MCF 10A (cell line): ENCODE measurements around the gene MAT1A. TPM values are rescaled to one million over a fixed set of nuclear protein-coding genes. Genes with fewer than 3 reads are reported as not detected.

Experiments used
- BruUV-seq: library from RNA; stranded (reverse); fragments of 400-500 nt; replicated peaks from 2 replicates; lab custom pipeline; 2021; lab: Mats Ljungman, UMichigan
- CTCF ChIA-PET: fragments of 300-600 bp; sonication (Branson Sonifier 250); formaldehyde crosslinking; extraction: SDS; loops from one replicate; lab custom pipeline; 2021; ENCODE audit warnings: antibody characterized with exemption, inconsistent platforms; lab: Yijun Ruan, JAX
- POLR2A ChIA-PET: fragments of 300-600, 350-650 bp; sonication (Branson Sonifier 250); formaldehyde crosslinking; extraction: SDS; loops from one replicate; lab custom pipeline; 2020; ENCODE audit warnings: antibody characterized with exemption, inconsistent platforms; lab: Yijun Ruan, JAX
- DNase-seq: peaks from one replicate; pipeline ENCODE4 v3.0.0-alpha.2; 2018; ENCODE audit not compliant: unreplicated experiment
- H3K27ac Mint-ChIP-seq: one replicate; pipeline ENCODE4 v1.8.0; 2022; ENCODE audit warnings: mild to moderate bottlenecking, low read depth, mixed read lengths; ENCODE audit not compliant: unreplicated experiment
- H3K27me3 Mint-ChIP-seq: one replicate; pipeline ENCODE4 v1.8.0; 2022; ENCODE audit warnings: mixed read lengths; ENCODE audit not compliant: insufficient read depth, unreplicated experiment
- H3K36me3 Mint-ChIP-seq: one replicate; pipeline ENCODE4 v1.8.0; 2022; ENCODE audit warnings: mild to moderate bottlenecking, moderate library complexity, mixed read lengths; ENCODE audit not compliant: insufficient read depth, unreplicated experiment
- H3K4me1 Mint-ChIP-seq: one replicate; pipeline ENCODE4 v1.8.0; 2022; ENCODE audit warnings: mixed read lengths; ENCODE audit not compliant: insufficient read depth, unreplicated experiment
- H3K4me3 Mint-ChIP-seq: one replicate; pipeline ENCODE4 v1.8.0; 2022; ENCODE audit warnings: mild to moderate bottlenecking, moderate library complexity, mixed read lengths; ENCODE audit not compliant: unreplicated experiment
- H3K9me3 Mint-ChIP-seq: one replicate; pipeline ENCODE4 v1.8.0; 2022; ENCODE audit warnings: mixed read lengths; ENCODE audit not compliant: unreplicated experiment
- CTCF ChIP-seq: fragments of 200-600 bp; IDR thresholded peaks from one replicate; pipeline ENCODE4 v1.8.0; 2022; ENCODE audit warnings: antibody characterized with exemption, mild to moderate bottlenecking; ENCODE audit not compliant: unreplicated experiment
- intact Hi-C: fragments of 100-400 bp; cut with micrococcal nuclease; formaldehyde crosslinking; loops from 2 replicates; pipeline ENCODE4 v1.14.1; 2022
- total RNA-seq: library from RNA; stranded (reverse); gene quantifications from 2 replicates; pipeline ENCODE4 v1.2.3, GENCODE V29; 2022

Gene MAT1A
- total RNA-seq, 1 experiment from 2014 or later = 0.26 TPM

- intact Hi-C loops = no loop called here
These were observed 5.8 kb downstream of the MAT1A start for GRCh38 chr10:80283536-80284199.

GRCh38 chr10:80283119-80283518, 6.3 kb downstream of the MAT1A start:
- ChIA-PET CTCF (interaction anchor here (1.2 kb wide), 1 partner anchor 22 kb away, joined by 5 read pairs; no protein-coding TSS in a partner anchor), POLR2A (no interaction called here)
- BruUV-seq = no TSS peak
- intact Hi-C loops = no loop called here
- Mint-ChIP-seq H3K9me3 (no peaks in the 10 kb centered on the region), H3K4me3 (no peak overlapping the region), H3K4me1 (peaks cover 12% of the 10 kb centered on the region), H3K27me3 (no peaks in the 10 kb centered on the region), H3K27ac (no peak overlapping the region), H3K36me3 (no peaks in the 10 kb centered on the region)
- TF ChIP-seq CTCF = no peak
- no peak for DNase-seq

More at GRCh38 chr10:80283536-80284199, 5.8 kb downstream of the MAT1A start:
- Mint-ChIP-seq H3K36me3 (no peaks in the 10 kb centered on the region), H3K4me1 (peaks cover 12% of the 10 kb centered on the region), H3K27ac (no peak overlapping the region), H3K9me3 (no peaks in the 10 kb centered on the region), H3K27me3 (no peaks in the 10 kb centered on the region), H3K4me3 (no peak overlapping the region)
- POLR2A ChIA-PET = no interaction called here
- BruUV-seq = no TSS peak
- no peak for DNase-seq
- TF ChIP-seq CTCF = no peak
- CTCF ChIA-PET = no interaction called here

GRCh38 chr10:80281784-80282765, 7.4 kb downstream of the MAT1A start:
- ChIA-PET CTCF (interaction anchor here (1.1 to 1.2 kb wide), 2 partner anchors 21 kb away, joined by 5 to 6 read pairs; no protein-coding TSS in a partner anchor), POLR2A (no interaction called here)
- Mint-ChIP-seq H3K27me3 (no peaks in the 10 kb centered on the region), H3K36me3 (no peaks in the 10 kb centered on the region), H3K4me1 (peaks cover 12% of the 10 kb centered on the region), H3K27ac (no peak overlapping the region), H3K9me3 (no peaks in the 10 kb centered on the region), H3K4me3 (no peak overlapping the region)
- no peak for DNase-seq
- no peak for TF ChIP-seq CTCF
- intact Hi-C loops = no loop called here
- no TSS peak for BruUV-seq

GRCh38 chr10:80281292-80281691, 8.2 kb downstream of the MAT1A start:
- ChIA-PET POLR2A (no interaction called here), CTCF (interaction anchor here (1.1 kb wide), 1 partner anchor 20 kb away, joined by 6 read pairs; no protein-coding TSS in a partner anchor)
- Mint-ChIP-seq H3K4me3 (no peak overlapping the region), H3K9me3 (no peaks in the 10 kb centered on the region), H3K27ac (no peak overlapping the region), H3K27me3 (no peaks in the 10 kb centered on the region), H3K4me1 (peaks cover 10% of the 10 kb centered on the region), H3K36me3 (no peaks in the 10 kb centered on the region)
- DNase-seq = no peak
- intact Hi-C loops = no loop called here
- BruUV-seq = no TSS peak
- no peak for TF ChIP-seq CTCF
